Transverse colon (tissue), 4 donors: Measurements from ENCODE around the gene PSTPIP1. TPM values are rescaled to one million over a fixed set of nuclear protein-coding genes. Genes with fewer than 3 reads are reported as not detected.
A peak's percentile ranks its signal among the peaks of the same experiment; 100 is the strongest.

ENCODE experiments used
- DNase-seq: peaks from one replicate; pipeline ENCODE4 v3.0.0-alpha.2; 2019
- H3K27ac ChIP-seq, 4 donors: fragments of 200-600 bp; sonication (generic); 2 replicates each; pipeline ENCODE4 v1.5.1; 2016 to 2018; ENCODE audit warnings: inconsistent platforms in 4 of 4
- H3K27me3 ChIP-seq: fragments of 200-600 bp; sonication (generic); 2 replicates; pipeline ENCODE4 v1.5.1; 2017; ENCODE audit warnings: inconsistent platforms
- H3K36me3 ChIP-seq, 4 donors: fragments of 200-600 bp; sonication (generic); 2 replicates each; pipeline ENCODE4 v1.5.1; 2017 to 2019; ENCODE audit warnings: inconsistent platforms in 4 of 4
- H3K4me1 ChIP-seq, 4 donors: fragments of 200-600 bp; sonication (generic); 2 replicates each; pipeline ENCODE4 v1.5.1; 2017 to 2020; ENCODE audit warnings: inconsistent platforms in 4 of 4
- H3K4me3 ChIP-seq, 4 donors: fragments of 200-600 bp; sonication (generic); 1 replicate in 1 of 4; 2 replicates in 3 of 4; pipeline versions ENCODE4 v1.5.1 to v1.6.1; 2017 to 2019; ENCODE audit warnings: inconsistent platforms in 4 of 4
- H3K9me3 ChIP-seq, 2 donors: fragments of 200-600 bp; sonication (generic); 2 replicates each; pipeline ENCODE4 v1.5.1; 2017 to 2019; ENCODE audit warnings: inconsistent platforms in 2 of 2
- CTCF ChIP-seq, 5 experiments: fragments of 200-600 bp in 3 of 5; fragments of 450-650 bp in 2 of 5; sonication (generic) in 3 of 5; IDR thresholded peaks; 1 replicate in 2 of 5; 2 replicates in 3 of 5; pipeline ENCODE4 v1.5.1; 2016 to 2017; ENCODE audit warnings: antibody characterized with exemption in 5 of 5, inconsistent platforms in 3 of 5, mild to moderate bottlenecking in 2 of 5, moderate library complexity in 1 of 5
- EP300 ChIP-seq: sonication (generic); formaldehyde crosslinking; IDR thresholded peaks from one replicate; pipeline ENCODE4 v1.6.1; 2017; ENCODE audit warnings: antibody characterized with exemption, low read depth
- POLR2A ChIP-seq: fragments of 450-650 bp; IDR thresholded peaks from one replicate; pipeline ENCODE4 v1.6.1; 2016; ENCODE audit warnings: antibody characterized with exemption, mild to moderate bottlenecking, moderate library complexity
- POLR2AphosphoS5 ChIP-seq, 3 donors: sonication (generic); formaldehyde crosslinking; IDR thresholded peaks; one replicate each; pipeline ENCODE4 v1.6.1; 2016; ENCODE audit warnings: antibody characterized with exemption in 3 of 3
- WGBS, 2 donors: methylation state at CpG; one replicate each; pipeline ENCODE4 v1.1.5; 2018; ENCODE audit warnings: low coverage in 1 of 2; 5-methylcytosine and 5-hydroxymethylcytosine counted together
- in situ Hi-C, 4 donors: fragments of 200-750 bp; cut with MboI; loops; one replicate each; pipeline versions ENCODE4 v1.15.0 to v1.15.1; 2017; ENCODE audit warnings: low sequenced_read_pairs in 3 of 4, low pct_ligation_motif_present in 1 of 4, low pct_unique_long_range_greater_than_20kb in 1 of 4
- intact Hi-C: fragments of 100-400 bp; cut with DNase I; formaldehyde crosslinking; loops from one replicate; pipeline ENCODE4 v1.15.1; 2023; ENCODE audit warnings: low total_unique reads
- total RNA-seq, 4 donors: library from RNA; depleted of rRNA; stranded (reverse); fragments of >200 nt; gene quantifications; one replicate each; pipeline ENCODE4 v1.1.0, GENCODE V29; 2016

The PSTPIP1 gene
- total RNA-seq, 4 donors from 2014 or later: 1.4 to 35.2 (median 8.7) TPM

- Histone ChIP-seq H3K4me3 (no peak overlapping the region), H3K36me3 (no peaks in the 10 kb centered on the region), H3K27ac (no peak overlapping the region), H3K4me1 (peaks cover 0 to 2% (median under 1%) of the 10 kb centered on the region in 4 donors), H3K27me3 (no peaks in the 10 kb centered on the region), H3K9me3 (no peaks in the 10 kb centered on the region)
- in situ Hi-C loops: no loop called here
- intact Hi-C loops: no loop called here
- TF ChIP-seq CTCF (IDR thresholded peaks at IDR 0.05): no peak
- no peak for TF ChIP-seq POLR2A
- TF ChIP-seq POLR2AphosphoS5 (IDR thresholded peaks at IDR 0.05): no peak
- TF ChIP-seq EP300: no peak
- DNase-seq: no peak
- WGBS, 2 donors: 91 to 93% methylated on average over 8 to 14 of the region's 14 CpGs
Observed at GRCh38 chr15:77022646-77023575, 28.0 kb downstream of the PSTPIP1 start.

- Histone ChIP-seq H3K4me3 (no peak overlapping the region), H3K36me3 (no peaks in the 10 kb centered on the region), H3K27ac (no peak overlapping the region), H3K27me3 (peaks cover 5% of the 10 kb centered on the region), H3K9me3 (no peaks in the 10 kb centered on the region), H3K4me1 (peaks cover 0 to 10% (median 9%) of the 10 kb centered on the region in 4 donors)
- no peak for TF ChIP-seq EP300
- TF ChIP-seq POLR2A: no peak
- no peak for TF ChIP-seq POLR2AphosphoS5 (IDR thresholded peaks at IDR 0.05)
- no peak for TF ChIP-seq CTCF (IDR thresholded peaks at IDR 0.05)
- no peak for DNase-seq
- WGBS, 2 donors: 53 to 90% methylated on average over 3 to 20 of the region's 20 CpGs
- intact Hi-C loops (loop anchor here (2.0 kb wide), 1 partner anchor 519 kb away; no protein-coding TSS in a partner anchor), in situ Hi-C loops (no loop called here)
Observed at GRCh38 chr15:77023576-77024272, 28.8 kb downstream of the PSTPIP1 start.

- H3K4me1 ChIP-seq: peaks cover 0 to 15% (median 14%) of the 10 kb centered on the region in 4 donors
- intact Hi-C loops: loop anchor here (2.0 kb wide), 1 partner anchor 518 kb away; no protein-coding TSS in a partner anchor
- in situ Hi-C loops: no loop called here
- H3K27me3 ChIP-seq: peaks cover 6% of the 10 kb centered on the region
- DNase-seq: peak; percentile 72
- WGBS, 2 donors: 30 to 46% methylated on average over 3 to 16 of the region's 17 CpGs
- H3K27ac ChIP-seq: no peak overlapping the region
- H3K9me3 ChIP-seq: no peaks in the 10 kb centered on the region
- no peaks in the 10 kb centered on the region for H3K36me3 ChIP-seq
- H3K4me3 ChIP-seq: no peak overlapping the region
- TF ChIP-seq CTCF (IDR thresholded peaks at IDR 0.05): peak; percentile 93 to 98 (median 96)
- no peak for TF ChIP-seq POLR2A
Observed at GRCh38 chr15:77024273-77025082, 29.6 kb downstream of the PSTPIP1 start.
